Embryonic facial prominence (tissue), 1 donor: ENCODE measurements around the gene MGMT.

Experiments
- DNase-seq: peaks from one replicate; pipeline ENCODE4 v3.0.0-alpha.2; 2016; ENCODE audit errors: extremely low spot score

The MGMT gene

DNA sequence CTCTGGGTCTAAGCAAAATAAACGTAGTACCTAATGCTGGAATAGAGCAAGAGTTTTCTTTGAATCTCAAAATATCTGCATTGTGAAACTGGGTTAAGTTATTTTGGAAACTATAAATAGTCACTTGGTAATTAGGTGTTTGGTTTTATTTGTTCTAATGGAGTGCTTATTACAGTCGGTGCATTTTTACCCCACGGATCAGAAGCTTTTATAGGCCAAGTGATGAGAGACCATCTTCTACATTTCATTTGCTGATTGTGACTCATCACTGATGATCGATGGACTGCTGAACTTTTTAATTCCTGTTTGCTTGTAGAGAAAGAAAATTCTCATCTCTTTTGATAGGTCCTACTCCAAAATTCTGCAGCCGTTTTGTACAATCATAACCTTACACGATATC, 28.2 kb downstream of the MGMT start:
- no peak for DNase-seq

GRCh38 chr10:129495698-129496097, 28.7 kb downstream of the MGMT start:
- no peak for DNase-seq

DNA sequence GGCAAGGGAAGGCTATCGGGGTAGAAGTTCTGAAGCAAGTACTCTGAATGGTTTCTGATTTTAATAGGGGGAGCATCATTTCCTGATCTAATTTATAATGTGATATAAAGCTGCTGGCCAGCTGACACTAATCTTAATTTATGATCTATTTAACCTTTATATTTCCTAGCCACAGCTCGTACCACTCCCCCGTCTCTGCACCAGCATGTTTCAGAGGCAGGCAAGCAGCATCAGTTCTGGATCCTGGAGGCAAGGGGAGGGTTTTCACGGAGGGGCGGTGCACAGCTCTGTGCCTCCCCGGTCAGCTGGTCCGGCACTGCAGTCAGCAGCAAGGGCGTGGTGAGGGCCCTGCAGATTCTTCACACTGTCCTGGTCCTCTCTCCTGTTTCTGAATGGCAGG, 30.0 kb downstream of the MGMT start:
- no peak for DNase-seq

- no peak for DNase-seq
Observed at GRCh38 chr10:129498680-129499079, 31.6 kb downstream of the MGMT start.

- DNase-seq: no peak
Observed at GRCh38 chr10:129500617-129501339, 33.7 kb downstream of the MGMT start.

DNA sequence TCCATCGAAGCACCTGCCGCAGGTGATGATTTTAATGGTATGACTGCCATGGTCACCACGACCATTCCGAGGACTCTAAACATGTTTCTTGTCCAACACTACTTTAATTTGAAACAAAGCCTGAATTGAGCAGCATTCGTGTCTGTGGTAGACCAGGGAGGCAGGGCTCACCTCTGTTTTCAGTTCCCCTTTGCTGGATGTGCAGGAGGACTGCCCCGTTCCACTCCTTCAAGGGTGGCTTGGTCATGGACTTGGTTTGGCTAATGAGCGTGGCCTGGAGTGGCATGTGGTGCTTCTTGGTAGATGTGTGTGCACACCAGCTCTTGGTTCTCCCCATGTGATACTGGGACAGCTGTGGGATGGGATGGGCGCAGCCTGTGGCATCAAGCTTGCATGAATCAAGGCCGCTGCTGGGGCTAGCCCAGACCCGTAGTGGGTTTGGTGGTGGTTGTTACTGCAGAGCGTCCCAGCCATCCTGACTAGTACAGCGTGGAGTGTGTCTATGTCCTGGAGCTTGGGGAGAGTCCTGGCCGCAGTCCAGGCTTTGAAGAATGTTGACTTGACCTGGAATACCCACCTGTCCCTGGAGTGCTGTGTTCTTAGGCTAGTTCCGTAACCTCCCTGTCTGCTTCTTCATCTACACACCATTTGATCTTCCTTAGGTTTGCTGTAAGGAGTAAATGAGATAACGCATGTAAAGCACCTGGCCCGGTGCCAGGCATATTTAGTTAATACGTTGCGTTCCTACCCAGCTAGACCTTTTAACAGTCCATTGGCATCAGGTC, 34.8 kb downstream of the MGMT start:
- DNase-seq: no peak

- no peak for DNase-seq
Observed at GRCh38 chr10:129502448-129502847, 35.4 kb downstream of the MGMT start.

DNA sequence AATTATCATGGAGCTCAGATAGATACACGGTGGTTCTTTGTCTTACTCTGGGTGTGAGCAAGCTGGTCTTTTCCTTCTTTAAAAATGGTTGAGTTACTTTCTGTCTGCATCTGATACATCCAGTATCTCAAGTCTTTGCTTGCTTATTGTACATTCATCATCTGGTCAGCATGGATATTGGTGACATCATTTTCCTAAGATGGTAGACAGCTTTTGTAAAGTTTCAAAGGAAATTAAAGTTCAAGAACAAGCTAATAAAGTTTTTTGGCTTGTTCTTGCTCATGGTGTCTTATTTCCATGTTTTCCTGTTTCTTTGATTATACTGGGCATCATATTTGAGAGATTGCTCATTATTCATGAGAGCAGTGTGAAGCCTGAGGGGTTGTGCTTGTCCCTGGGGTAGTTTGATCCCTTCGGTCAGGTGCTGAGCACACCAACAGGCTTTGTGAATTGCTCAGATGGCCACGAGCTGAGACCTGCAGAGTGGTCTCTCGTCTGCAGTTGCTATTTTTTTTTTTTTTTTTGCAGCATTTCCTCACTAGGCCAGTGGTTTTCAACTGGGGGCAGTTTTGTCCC, 38.5 kb downstream of the MGMT start:
- no peak for DNase-seq

DNA sequence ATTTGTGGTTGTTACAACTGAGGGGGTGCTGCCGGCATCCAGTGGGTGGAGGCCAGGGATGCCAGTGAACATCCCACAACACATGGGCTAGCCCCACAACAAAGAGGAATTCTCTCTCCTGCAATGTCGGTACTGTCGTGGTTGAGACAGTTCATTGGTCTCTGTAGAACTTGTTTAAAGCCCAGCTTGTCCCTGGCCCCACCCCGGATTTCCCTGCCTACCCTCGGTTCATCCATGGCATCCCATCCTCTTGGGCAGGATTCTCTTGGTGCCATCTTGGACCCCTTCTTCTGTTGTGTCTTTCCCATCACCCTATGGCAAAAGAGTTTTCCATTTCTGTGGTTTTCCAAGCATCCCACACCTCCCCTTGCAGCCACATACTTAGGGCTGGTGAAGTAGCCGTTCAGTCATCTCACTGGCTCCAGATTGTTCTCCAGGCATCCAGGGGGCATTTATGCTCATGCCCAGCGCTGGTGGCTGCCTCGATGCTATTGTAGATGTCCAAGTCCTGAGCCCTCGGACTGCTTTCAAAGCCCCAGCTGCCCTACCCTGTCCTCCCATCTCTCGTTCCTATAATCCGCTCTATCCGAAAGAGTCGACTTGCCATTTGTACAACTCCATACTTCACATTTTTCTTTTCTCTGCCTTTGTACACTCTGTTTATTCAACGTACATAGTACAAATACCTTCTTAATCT, 39.2 kb downstream of the MGMT start:
- DNase-seq: no peak

- no peak for DNase-seq
Observed at GRCh38 chr10:129507216-129507889, 40.3 kb downstream of the MGMT start.

GRCh38 chr10:129509155-129509554, 42.1 kb downstream of the MGMT start:
- no peak for DNase-seq

GRCh38 chr10:129509835-129510234, 42.8 kb downstream of the MGMT start:
- DNase-seq: no peak

DNA sequence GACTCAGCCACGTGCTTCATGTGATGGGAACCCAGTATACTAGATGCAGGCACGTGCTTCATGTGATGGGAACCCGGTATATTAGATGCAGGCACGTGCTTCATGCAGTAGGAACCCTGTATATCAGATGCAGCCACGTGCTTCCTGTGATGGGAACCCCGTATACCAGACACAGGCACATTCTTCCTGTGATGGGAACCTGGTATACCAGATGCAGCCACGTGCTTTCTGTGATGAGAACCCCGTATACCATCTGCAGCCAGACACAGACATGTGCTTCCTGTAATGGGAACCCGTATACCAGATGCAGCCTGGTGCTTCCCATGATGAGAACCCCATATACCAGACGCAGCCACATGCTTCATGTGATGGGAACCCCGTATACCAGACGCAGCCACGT, 44.0 kb downstream of the MGMT start:
- DNase-seq: no peak

DNA sequence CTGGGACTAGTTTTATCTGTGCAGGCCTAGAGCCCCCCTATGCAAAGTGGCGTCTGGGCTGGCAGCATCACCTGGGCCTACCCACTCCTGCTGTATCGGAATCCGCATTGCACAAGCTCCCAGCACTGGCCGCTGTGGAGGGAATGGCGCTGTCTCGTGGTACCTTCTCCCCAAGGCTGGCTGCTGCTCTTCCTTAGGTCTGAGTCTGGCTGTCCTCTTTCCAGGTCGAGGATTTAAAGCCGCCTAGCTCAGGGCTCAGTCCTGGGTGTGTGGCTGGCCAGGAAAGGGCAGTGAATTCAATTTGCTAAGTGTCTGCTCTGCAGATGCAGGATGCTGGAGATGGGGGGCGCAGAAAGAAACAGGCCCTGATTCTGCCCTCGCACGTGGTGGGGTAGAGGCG, 44.7 kb downstream of the MGMT start:
- DNase-seq: no peak

DNA sequence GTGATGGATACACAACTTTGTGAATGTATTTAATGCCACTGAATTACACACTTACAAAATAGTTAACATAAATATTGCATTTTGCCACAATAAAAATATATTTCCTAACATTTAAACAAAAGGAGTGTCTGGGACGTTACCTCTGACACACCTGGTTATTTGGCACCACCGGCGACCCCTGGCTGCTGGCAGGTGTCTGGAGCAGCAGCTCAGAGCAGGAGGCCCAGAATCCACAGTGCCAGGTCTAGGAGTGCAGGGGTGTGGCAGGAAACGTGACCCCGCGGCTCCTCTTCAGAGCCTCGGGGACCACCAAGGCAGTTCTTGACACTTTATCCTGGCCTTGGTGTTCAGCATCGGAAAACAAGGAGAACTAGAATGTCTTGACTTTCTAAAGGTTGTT, 46.3 kb downstream of the MGMT start:
- no peak for DNase-seq

DNA sequence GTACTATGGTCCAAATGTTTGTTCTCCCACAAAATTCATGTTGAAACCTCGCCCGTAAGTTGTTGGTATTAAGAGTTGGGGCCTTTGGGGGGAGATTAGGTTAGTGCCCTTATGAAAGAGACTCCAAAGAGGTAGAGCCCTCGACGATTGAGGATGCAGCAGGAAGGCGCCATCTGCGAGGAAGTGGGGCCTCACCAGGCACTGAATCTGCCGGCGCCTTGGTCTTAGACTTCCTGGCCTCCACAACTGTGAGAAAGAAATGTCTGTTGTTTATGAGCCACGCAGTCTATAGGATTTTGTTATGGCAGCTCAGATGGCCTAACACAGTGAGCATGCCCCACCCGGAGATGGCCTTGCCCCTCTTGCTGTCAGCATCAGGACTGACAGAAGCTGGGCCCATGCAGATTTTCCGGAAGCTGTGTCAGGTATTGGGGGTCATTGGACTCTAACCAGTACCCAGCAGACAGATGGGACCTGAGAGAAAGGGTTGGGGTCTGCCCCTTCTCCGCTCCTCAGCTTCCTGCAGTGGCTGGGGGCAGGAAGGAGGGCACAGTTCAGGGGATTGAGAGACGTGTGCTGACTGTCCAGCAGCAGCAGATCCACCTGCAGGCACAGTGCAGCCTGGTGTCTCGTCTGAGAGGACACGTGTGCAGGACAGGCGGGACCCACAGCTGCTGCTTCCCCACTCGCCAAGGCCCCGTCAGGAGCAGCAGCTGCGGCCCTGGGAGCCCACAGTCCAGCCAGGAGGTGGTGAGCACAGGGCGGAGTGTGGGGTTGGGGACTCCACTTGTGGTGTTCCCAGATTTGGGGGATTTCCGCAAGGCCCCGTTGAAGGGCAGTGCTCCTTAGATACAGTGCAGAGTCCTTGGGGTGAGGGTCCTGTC, 47.8 kb downstream of the MGMT start:
- DNase-seq: no peak

GRCh38 chr10:129516846-129517679, 50.0 kb downstream of the MGMT start:
- no peak for DNase-seq

DNA sequence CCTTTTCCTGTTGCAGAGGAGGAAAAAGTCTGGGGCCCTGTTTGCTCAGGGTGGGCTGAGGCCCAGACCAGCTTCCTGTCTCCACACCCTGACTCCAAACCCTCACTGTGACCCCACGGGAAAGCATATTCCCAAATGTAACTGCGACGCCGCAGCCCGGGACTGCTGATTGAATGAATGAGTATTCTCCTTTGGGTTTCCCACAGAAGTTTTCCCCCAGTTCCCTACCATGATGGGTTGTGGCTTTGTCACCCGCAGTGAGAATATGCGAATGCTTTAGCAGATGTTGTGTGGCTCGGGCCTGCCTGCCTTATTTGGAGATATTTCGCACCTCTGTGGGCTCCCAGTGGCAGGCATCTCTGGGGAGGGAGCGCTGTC, 50.6 kb downstream of the MGMT start:
- DNase-seq: no peak

DNA sequence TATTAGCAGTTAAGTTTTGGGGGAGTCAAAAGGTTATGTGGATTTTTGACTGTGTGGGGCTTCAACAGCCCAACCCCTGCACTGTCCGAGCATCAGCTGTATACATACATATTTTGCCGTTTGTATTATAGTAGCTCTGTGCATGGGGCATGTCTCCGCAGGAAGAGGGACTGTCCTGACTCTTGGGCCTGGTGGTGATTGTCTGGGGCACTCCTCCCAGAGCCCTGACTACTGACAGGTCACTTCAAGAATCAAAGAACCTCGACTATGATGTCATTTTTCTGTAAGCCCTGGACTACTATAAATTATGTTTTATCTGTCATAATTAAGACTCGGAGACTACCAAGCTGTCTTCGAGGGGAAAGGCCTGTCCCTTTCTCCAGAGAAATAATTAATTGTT, 51.8 kb downstream of the MGMT start:
- no peak for DNase-seq
